Dermis microvascular lymphatic vessel endothelial cell (primary cell): ENCODE results near the gene DAP. TPM values are rescaled to one million over a fixed set of nuclear protein-coding genes. Genes with fewer than 3 reads are reported as not detected.
"Not testable (repeated sequence)": the region's sequence is repeated elsewhere in the genome, so short reads cannot be mapped to it uniquely, and the experiment has no call there.

Experiments used
- DNase-seq, 2 donors: peaks; one replicate each; pipeline versions ENCODE4 v3.0.0 to v3.0.0-alpha.2; 2010; ENCODE audit warnings: low read depth in 2 of 2
- total RNA-seq: library from RNA; depleted of rRNA; stranded (reverse); fragments of >200 nt; gene quantifications from 2 replicates; pipeline ENCODE4 v1.2.1, GENCODE V29; 2014

The DAP gene, protein sequence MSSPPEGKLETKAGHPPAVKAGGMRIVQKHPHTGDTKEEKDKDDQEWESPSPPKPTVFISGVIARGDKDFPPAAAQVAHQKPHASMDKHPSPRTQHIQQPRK
- 16.3 and 34.3 TPM in 2 replicates for total RNA-seq

DNA sequence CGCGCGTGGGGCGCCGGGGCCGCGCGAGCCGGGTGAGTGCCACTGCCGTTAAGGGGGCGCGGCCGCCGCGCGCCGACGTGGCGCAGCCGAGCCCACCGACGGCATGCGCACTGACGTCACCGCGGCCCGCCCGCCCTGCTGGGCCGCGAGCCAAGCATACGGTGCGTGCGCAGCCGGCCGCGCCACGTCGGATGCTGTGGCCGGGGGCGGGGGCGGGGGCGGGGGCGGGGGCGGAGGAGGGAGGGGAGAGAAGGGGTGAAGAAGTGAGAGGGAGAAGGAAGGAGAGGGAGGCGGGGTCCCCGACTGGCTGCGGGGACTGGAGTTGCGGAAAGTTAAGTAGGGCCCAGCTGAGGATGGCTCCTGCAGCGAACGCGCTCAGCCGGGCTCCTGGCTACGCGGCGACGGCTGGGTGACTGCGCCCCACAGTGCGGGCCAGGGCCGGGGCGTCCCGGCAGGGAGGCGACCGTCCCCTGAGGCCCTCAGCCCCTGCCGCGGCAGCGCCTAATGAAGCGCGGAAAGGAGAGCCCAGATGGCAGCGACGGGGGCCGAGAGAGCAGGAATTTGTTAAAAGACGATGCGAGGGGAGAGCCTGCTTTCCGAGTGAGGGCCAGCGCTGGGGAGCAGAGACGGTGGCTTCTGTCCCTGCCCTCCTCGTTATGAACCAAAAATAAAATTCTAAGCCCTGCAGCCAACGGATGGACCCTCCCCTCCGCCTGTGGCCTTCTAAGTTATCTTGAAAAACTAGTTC is at the start of gene DAP:
Gene DAP, minus strand, starts transcription at position 50 of the 748 bp plus-strand sequence. CDS start 166 bp downstream, outside the sequence.
- peak; percentile 74 to 90 for DNase-seq

DNA sequence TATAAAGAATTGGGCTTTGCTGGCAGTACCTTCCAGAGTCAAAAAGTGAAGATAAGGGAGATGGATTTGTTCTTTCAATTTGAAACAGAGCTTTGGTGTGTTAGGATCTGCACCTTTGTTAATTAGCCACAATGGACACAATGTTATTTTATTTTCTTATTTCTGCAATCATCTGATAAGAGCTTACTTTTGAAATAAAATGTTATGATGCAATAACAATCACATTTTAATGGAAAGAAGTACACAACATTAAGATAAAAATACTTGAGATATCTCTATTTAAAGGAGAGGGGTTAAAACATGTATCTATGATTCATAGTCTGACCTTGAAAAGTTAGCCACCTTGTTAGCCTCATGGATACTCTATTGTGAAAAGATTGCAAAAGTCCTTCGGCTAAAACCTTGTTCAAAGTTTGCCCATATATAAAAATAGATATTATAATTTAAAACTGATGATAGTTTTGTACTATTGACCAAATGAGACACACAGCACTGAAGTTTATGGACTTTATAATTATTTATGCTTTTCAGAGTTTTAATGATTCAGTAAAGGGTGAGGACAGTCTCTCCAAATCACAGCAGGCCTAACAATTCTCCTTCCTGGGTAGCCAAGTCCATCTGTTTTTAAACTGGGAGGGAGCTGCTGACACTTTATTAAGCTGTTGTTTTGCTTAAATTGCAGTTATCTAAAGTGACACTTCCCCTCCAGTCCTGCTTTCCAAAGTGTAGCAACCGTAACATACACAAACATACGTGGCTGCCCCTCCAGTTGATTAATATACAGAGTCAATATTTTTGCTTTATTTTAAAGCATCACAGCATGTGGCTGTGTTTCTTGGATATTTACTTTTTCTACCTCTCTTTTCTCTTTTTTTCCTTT is 47.6 kb upstream of the DAP start:
- DNase-seq, result no peak

DNA sequence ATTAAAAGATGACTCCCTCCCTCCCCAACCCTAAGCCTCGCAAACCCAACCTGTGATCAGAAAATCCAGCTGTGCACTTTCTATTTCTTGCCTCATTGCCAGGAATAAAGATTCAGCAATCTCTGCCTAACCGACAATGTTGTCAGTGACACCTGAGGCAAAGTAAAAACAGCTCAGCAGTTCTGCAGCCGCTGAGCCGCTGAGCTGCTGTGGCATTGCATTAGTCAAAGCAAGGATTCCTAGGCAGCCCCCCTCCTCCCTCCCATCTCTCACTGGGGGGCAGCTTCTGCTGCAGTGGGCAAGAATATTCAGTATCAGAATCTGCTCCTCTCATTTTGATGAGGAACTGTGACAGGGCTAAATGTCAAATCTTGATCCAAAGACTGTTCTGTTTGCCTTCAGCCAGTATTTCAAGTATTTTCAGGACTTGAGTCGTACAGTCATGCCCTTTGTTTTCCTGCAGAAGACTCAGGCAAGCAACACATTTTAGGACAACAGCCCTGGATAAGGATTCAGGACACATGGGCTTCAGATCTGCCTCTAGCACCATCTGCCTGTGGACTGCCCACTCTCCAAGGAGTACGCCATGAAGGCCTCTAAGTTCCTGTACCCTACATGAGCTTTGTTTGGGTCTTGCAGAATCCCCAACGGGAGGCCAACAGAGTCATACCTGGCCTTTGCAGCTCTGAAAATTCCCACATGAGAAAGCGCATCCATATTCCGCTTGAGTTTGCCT is 41.1 kb upstream of the DAP start:
- DNase-seq, result peak in 1 of 2 donors; percentile 2

DNA sequence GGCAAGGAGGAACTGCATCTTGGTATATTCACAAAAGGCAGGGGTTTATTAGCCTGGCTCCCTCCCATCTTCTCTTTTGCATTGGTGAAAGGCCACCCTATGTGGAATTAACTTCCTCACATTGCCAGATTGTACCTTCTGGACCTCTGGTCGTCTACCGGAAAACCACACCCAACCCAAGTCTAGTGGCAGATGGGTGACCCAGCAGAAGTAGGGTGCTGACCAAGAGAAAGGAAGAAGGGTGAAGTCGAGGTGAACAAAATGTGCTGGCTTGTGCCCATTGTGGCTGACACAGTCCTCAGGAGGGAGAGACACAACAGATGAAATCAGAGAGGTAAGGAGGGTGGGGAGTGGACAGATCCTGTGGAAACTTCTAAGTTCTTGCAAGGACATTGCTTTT is 39.8 kb upstream of the DAP start:
- DNase-seq, result no peak

DNA sequence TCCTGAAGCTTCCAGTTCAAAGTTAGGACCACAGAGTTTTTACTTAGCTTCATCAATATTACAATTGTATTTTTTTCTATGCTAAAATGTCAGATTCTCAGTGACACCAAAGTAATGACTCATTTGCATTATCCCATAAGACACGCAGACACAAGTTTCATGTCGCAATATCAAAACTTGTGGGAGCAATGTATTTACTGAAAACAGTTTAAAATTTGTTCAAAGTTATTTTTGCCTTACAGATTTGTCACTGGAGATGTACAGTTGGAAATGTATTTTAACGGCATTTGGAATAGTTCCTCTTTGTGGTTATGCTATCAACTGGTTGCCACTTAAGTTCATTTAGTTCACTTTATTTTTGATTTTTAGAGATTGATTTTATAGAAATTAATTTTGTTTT is 36.2 kb upstream of the DAP start:
- DNase-seq, result no peak

DNA sequence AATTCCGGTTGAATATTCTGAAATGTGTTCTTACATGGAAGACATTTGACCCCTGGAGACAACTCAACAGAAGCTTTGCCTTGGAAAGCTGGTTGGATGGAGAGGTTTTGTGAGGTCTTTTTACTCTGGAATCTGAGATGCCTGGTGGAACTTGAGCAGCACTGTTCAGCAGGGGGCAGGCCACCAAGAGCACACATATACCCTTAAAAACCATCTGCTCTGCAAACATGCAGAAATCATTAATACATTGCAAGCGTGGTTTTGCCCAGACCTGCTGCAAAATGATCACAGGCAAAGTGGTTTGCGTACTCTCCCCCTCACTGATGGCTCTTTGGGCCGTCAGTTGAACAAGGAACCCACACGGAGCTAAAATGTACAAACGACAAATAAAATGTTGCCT is 32.8 kb upstream of the DAP start:
- no peak for DNase-seq

DNA sequence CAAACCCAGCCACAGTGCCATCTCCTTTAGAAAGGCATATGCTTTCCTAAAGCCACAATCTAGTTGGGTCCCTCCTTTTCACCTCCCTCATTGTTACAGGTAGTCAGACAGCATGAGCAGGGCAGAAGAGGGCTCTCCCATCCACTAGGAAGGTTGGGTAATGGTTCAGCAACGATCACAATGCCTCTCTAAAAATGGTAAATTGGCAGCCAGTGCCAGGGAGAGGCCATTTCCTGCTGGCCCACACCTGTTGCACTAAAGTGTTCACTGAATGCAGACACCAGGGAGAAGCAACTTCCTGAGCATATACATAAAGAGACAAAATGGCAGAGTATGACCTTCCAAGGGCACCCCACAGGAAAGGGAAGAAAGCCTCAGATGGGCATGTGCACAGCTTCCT is 31.3 kb upstream of the DAP start:
- no peak for DNase-seq

DNA sequence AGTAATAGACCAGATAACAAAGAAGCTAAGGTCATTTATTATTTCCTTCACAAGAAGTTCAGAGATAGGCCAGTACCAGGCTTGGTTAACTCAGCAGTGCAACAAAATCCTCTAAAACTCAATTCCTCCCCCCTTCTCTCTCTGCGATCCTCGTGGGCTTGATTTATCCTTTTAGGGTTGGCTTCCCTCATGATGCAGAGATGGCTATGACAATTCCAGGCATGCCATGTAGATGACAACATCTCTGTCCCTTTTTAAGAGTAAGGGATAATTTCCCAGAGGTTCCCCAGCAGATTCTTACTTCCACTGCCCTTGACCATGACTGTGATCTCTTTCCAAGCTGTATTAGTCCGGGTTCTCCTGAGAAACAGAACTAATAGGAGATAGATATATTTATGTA is 28.7 kb upstream of the DAP start:
- DNase-seq, result no peak

DNA sequence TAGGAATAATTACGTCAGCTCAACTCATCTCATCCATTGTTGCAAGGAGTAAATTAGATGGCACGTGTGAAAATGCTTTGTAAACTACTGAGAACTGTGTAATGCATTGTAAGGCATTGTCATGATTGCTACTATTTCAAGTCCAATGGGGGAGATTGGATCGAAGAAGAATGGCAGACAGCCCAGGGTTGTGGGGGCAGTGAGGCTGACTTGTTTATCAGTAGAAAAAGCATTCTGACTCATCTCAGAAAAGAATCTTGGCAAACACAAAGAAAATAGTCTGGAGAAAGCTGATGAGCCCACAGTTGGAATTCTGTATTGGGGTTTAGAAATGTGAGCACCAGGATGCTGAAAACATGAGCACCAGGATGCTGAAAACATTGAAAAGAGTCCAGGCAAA is 28.0 kb upstream of the DAP start:
- peak in 1 of 2 donors; percentile 36 for DNase-seq

DNA sequence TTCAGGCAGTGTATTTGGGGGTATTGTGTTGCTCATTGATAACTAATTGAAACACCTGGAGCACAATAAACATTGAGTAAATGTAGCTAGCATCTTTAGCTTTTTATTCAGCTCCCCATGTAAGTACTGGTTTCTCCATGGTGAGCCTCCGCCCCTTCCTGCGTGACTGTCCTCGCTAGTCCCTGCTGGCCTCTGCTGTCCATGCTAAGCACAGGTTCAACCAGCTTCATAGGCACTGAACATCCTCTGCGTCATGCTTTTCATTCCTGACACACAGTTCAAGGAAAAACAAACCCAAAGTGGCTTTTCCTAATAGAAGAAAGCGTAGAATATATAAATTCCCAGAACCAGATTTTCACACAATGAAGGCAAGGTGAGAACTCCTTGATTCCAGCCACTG is 27.3 kb upstream of the DAP start:
- DNase-seq, result no peak

DNA sequence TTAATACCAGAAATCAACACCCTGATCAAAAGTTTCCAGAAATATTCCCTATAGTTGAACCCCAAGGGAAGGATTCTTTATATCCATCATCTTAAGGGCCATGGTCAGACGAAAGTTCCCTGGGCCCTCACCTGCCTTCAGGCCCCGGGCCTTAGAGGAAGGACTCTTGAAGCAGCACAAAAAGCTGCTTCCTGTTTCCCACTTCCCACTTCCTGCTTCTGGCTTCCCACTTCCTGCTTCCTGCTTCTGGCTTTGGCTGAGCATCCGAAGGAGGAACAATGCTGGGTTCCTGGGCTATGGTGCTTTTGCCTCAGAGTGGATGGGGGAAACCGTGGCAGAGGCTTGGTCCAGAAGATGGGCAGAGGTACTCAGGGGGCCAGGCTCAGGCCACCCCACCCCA is 25.8 kb upstream of the DAP start:
- DNase-seq, result no peak

DNA sequence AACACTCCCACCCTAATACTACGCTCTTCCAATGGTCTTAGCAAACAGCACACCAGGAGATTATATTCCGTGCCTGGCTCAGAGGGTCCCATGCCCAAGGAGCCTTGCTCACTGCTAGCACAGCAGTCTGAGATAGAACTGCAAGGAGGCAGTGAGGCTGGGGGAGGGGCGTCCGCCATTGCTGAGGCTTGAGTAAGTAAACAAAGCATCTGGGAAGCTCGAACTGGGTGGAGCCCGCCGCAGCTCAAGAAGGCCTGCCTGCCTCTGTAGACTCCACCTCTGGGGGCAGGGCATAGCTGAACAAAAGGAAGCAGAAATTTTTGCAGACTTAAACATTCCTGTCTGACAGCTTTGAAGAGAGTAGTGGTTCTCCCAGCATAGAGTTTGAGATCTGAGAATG is 19.2 kb upstream of the DAP start:
- DNase-seq, result not testable (repeated sequence)

DNA sequence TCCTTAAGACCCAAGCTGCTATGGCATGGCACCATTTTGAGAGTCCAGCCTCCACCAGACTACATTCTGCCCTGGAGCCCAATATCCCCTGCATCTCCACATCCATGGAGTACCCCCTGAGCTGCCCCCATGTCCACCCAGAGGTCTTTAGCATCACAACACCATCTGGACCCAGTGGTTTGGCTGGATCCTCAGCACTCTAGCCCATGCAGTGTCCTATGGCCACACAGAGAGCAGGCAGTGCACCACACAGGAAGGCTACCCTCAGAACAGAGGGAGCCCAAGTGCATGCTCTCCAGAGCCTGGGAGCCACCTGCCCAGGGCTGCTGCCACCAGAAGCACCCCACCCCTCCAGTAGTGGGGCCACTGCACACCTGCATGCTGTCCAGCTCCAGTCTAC is 18.6 kb upstream of the DAP start:
- DNase-seq, result no peak

DNA sequence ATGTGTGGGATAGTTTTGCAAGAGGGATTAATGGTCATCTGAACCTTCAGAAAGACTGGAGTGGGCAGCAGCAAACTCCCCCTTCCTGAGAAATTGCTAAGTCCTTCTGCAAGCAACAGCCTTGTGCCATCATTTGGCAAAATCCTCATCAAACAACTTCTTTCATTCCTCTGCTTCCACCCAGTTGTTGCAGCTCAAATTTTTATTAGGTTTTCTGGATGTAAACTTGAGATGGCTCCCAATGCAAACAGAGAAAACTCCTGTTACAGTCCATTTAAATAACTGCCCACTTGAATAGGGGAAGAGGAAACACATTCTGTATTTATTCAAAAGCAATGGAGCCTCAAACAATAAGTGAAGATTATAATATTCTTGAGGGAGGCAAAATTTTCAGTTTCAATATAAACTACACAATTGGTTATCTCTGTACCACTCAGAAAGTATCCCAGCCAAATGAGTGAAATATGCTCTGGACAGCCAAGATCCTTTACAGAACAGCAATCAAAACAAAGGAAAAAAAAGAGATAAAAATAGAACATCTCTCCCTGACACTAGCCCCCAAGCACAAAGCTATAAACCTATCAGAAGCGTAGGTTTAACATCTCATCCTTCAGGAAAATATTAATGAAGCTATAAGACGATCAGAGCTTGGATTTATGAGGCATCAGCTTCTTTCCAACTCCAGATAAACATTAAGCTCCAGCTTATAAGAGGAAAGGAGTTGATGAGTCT is 17.3 kb upstream of the DAP start:
- DNase-seq, result no peak

DNA sequence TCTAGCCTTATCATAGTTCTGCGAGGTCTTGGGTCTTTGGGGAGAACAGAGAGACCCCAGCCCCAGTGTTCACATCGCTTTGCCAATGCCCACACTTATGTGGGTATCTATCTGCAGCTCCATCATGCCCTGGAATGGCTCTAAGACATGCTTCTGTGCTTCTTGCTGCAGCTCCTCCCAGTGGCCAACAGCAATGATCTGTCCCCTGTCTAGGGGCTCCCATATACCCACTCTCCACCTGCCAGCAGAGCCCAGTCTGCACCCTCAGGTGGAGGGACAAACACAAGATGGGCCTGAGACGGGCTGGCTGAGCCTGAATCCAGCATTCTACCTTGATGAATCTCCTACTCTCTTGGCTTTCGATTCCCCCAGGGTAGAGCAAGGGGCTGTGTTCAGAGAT is 14.6 kb upstream of the DAP start:
- peak in 1 of 2 donors; percentile 28 for DNase-seq

DNA sequence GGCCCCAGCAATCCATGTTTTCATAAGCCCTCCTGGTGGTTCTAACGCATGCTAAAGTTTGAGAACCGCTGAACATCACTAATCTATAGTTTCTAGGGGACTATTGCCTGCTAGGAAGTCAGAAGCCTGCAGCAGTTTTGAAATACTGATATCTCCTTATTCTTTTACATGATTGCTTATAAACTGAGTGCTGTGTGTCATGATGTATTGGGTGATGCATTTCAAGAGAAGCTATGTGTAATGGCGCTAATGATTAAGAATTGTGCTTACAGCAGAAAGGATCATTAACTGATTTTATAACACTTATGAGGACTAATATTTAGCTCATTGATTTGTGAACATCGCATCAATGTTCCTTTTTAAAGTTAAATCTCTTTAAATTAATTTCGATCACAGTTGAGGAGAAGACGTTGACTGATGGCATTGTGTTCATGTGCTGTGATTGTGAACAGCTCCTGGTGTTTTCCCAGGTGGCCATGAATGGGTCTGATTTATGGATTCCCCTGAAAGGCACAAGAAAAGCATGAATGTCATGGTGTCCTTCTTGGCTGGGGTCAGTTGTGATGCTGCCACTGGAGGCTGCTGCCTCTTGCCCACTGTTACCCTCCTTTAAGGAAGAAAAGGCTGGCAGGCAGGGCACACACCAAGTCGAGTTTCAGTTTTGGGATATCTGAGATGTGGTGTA is 12.0 kb upstream of the DAP start:
- DNase-seq, result no peak

DNA sequence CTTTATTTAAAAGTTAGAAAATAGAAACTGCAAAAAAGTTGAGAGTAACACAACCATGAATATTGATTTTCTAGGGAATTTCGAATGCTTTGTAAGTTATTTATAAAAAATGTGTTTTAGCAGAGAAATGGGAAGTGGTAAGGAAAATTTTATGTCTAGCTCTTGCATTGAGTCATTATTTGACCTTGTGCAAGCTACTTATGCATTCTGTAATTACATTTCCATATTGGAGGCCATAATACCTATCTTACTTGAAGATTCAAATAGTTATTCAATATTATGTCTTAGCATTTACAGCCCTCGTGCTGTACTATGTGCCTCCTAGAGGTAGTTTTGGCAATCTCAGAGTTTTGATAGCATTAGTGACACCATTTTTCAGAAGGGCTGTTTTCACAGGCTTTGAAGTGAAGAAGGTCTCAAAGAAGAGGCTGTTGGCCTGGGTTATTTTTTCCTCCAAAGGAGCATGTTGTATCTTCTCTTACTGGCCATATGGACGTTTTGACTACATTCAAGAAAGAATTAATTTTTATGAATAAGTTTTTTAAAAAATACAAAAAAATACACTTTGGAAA is 7.4 kb upstream of the DAP start:
- no peak for DNase-seq

DNA sequence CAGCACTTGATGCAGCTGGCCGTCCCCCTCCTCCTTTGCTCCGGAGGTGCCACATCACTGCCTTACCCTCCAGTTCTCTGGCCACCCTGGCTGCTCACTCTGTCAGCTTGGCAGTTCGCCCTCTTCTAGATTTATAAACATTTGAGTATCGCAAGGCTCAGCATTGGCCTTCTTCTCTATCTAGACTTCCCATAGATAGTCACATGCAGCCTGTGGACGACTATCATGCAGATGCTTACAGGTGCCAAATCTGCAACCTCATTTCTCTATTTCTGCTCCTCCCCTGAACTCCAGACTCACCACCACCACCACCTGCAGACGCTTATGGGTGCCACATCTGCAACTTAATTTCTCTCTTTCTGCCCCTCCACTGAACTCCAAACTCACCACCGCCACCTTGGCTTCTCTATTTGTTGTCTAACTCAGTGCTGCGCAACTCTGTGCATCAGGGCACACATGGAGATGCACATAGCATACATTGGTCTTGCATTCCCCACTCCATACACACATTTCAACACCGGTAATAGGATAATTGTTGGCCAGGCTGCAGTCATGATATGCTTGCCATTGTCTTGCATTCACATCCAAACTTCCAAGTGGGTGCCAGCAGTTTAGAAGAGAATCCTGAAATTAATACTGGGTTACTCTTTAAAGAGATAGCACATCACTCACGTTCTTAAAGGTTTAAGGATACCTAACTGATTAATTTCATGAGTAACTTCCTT is 1.9 kb upstream of the DAP start:
- DNase-seq, result no peak

DNA sequence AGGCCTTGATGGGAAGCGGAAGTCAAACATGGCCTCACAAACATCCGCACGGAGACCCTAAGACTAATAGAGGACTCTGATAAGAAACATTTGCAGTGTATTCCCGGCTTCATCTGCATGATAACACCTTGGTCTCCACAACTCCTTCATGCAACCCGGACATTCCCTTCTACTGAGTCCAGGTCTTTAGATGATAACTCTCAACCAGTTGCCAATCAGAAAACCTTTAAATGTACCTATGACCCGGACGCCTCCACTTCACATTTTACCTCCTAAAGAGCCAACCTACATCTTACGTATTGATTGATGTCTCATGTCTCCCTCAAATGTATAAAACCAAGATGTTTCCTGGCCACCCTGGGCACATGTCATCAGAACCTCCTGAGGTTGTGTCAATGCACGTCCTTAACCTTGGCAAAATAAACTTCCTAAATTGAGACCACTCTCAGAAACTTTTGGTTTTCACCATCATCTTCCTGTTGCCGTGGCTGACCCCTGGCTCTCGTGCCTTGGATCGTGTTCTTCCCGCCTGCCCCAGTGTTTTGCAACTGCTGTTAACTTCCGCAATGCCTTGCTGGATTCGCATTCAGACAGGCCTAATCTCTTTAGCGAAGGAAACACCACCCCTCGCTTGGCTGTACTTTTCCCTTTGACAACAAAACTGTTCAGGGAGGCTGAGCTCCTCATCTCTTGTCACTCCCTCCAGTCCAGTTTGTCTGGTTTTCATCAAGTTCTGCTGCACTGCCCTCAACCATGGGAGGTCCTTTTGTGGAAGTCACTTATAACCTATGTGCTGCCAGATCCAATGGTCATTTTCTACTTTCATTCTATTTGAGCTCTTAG is 1.1 kb upstream of the DAP start:
- DNase-seq, result peak in 1 of 2 donors; percentile 20
